ENCODE measurements around the gene NBAS.
"Not testable (repeated sequence)": the region's sequence is repeated elsewhere in the genome, so short reads cannot be mapped to it uniquely, and the experiment has no call there.

The NBAS gene

DNA sequence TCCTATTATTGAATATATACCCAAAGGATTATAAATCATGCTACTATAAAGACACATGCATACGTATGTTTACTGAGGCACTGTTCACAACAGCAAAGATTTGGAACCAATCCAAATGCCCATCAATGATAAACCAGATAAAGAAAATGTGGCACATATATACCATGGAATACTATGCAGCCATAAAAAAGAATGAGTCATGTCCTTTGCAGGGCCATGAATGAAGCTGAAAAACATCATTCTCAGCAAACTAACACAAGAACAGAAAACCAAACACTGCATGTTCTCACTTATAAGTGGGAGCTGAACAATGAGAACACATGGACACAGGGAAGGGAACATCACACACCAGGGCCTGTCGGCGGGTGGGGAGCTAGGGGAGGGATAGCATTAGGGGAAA lies 310.2 kb downstream of the NBAS start:
- not testable (repeated sequence) for DNase-seq

DNA sequence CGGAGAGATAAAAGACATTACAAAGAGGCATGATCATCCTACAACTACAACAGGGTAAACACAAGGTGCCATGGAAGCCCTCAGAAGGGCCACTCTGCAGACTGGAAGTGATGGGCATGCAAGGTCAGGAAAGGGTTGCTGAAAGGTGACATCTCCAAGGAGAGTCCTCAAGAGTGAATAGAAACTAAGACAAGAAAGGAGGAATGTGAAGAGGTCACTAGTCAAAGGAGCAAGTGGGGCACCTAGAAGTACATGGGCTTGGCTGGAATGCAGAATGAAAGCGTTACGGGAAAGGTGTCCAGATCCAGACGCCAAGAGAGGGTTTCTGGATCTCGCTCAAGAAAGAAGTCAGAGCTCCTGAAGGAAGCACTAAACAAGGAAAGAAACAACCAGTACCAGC lies 314.3 kb downstream of the NBAS start:
- DNase-seq: no peak

- no peak for DNase-seq
Observed at GRCh38 chr2:15243762-15244161, 317.4 kb downstream of the NBAS start.

GRCh38 chr2:15242936-15243461 lies 318.1 kb downstream of the NBAS start:
- no peak for DNase-seq

GRCh38 chr2:15241929-15242328 lies 319.2 kb downstream of the NBAS start:
- DNase-seq: no peak

DNA sequence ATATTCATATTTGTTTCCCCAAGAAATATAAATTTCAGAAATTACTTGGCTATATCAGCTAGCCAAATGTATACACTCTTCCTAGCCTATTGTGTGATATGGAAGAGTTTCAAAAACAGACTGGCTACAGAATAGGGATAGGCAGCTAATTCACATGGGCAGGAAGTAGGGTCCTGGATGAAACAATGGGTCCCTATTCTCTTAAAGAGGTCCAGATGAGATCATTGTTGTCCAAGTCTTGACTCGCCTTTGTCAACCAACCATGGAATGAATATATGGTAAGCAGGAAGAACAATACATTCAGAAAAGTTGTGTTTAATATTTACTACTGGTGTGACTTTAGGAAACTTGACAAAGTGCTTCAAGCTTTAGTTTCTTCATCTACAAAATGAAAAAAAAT lies 319.9 kb downstream of the NBAS start:
- DNase-seq: no peak

- DNase-seq: no peak
Observed at GRCh38 chr2:15238028-15238427, 323.1 kb downstream of the NBAS start.

GRCh38 chr2:15230599-15231192 lies 330.4 kb downstream of the NBAS start:
- no peak for DNase-seq

DNA sequence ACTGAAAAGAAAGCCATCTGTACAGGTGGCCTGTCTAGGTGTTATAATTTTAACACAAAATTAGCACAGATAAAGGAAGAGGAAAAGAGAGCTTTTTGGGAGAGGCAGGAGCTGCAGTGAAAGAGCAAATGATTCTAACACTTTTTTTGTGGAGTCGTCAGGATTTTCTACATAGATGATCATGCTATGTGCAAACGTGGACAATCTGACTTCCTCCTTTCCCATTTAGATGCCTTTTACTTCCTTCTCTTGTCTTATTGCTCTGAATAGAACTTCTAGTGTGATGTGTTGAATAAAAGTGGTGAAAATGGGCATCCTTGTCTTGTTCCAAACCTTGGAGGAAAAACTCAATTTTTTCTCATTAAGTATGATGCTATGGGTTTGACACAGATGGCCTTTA lies 334.5 kb downstream of the NBAS start:
- no peak for DNase-seq

DNA sequence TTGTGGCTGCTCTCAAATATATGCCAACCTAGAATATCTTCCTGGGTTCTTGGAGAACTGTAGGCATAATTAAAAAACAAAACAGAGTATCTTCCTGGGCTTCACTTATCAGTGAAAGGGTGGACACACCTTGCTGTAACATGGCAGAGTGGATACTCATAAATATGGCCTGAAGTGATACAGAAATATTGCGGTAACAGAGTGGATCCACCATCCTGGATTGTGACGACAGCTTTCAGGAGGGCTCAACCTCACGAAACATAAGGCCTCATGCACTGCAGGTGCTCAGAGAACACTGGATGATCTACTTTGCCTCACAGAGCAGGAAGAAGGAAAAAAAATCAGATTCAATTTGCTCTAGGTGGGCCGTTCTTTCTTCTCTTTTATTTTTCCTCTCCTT lies 336.0 kb downstream of the NBAS start:
- DNase-seq: no peak

- no peak for DNase-seq
Observed at GRCh38 chr2:15224641-15225040, 336.5 kb downstream of the NBAS start.

GRCh38 chr2:15223887-15224286 lies 337.2 kb downstream of the NBAS start:
- DNase-seq: no peak

DNA sequence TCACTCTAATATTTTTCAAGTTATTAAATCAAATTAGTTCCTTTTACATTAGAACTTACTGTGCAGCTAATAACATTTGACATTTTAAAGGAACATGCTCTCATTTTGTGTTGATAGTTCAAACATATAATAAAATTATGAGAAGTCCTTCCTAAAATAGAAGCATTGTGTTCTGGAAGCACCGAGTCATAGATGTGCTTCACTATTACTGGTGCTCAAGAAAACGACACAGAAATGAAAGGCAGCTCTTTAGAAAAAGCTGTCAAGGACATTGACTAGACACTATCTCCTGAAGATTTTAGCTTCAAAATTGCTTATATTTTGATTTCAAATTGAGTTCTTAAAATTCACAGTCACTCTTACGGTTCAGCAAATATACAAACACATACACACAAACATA lies 338.3 kb downstream of the NBAS start:
- no peak for DNase-seq

GRCh38 chr2:15220603-15221002 lies 340.5 kb downstream of the NBAS start:
- no peak for DNase-seq

DNA sequence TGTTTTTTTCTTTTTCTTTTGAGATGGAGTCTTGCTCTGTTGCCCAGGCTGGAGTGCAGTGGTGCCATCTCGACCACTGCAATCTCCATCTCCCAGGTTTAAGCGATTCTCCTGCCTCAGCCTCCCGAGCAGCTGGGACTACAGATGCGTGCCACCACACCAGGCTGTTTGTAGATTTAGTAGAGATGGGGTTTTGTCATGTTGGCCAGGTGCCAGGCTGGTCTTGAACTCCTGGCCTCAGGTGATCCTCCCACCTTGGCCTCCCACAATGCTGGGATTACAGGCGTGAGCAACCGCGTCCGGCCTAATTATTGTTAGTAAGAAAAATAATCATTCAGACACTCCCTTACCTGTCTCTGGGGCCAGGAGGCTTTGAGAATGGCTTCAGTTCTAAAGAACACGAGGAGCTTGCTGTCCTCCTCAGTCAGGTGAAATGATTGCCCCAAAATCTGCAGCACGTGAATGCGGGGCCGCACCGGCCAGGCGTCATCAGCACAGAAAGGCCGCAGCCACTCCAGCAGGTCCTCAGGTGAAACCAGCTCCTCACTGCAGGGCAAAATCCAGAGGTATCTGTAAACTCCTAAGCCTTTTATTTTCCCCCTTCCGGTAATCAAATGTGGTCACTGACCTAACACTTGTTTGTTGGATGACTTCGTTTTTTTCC lies 342.6 kb downstream of the NBAS start:
- DNase-seq: no peak

- DNase-seq: no peak
Observed at GRCh38 chr2:15212249-15212648, 348.9 kb downstream of the NBAS start.

DNA sequence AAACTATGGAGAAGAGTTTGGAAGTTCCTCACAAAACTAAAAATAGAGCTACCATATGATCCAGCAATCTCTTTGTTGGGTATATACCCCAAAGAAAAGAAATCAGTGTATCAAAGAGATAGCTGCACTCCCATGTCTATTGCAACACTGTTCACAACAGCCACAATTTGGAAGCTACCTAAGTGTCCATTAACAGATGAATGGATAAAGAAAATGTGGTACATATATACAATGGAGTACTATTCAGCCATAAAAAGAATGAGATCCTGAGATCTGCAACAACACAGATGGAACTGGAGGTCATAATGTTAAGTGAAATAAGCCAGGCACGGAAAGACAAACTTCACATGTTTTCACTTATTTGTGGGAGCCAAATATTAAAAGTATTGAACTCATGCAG lies 350.6 kb downstream of the NBAS start:
- not testable (repeated sequence) for DNase-seq

DNA sequence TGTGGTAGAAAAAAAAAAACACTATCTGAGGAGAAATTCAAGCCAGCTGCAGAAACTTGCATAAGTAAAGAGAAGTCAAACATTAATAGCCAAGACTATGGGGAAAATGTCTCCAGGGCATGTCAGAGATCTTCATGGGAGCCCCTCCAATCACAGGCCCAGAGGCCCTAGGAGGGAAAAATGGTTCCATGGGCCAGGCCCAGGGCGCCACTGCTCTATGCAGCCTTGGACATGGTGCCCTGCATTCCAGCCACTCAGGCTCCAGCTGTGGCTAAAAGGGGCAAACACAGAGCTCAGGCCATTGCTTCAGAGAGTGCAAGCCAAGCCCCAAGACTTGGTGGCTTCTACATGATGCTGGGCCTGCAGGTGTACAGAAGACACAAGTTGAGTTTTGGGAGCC lies 354.7 kb downstream of the NBAS start:
- DNase-seq: no peak

DNA sequence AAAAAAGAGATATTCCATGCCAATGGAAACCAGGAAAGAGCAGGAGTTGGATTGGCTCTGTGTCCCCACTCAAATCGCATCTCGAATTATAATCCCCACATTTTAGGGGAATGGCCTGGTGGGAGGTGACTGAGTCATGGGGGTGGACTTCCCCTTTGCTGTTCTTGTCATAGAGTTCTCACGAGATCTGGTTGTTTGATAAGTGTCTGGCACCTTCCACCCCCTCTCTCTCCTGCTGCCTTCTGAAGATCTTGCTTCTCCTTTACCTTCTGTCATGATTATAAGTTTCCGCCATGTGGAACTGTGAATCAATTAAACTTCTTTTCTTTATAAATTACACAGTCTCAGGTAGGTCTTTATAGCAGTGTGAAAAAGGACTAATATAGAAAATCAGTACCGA lies 355.6 kb downstream of the NBAS start:
- DNase-seq: no peak

DNA sequence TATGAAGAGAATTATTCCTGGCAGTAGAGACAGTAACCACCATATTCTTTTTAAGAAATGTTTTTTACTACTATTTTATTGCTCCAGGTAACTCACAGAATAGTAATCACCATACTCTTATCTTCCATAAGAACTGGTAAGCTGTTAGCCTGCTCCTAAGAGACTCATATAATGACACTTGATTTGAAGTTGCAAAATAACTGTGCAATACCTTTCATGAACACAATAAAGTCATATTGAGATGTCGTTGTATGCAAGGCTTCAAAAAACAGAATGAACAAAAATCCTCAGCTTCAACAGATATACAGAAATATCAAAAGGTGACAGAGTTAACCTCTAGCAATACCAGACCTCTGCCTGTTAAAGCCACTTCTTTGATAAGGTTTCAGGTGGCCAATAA lies 360.1 kb downstream of the NBAS start:
- DNase-seq: no peak

GRCh38 chr2:15200581-15200980 lies 360.6 kb downstream of the NBAS start:
- DNase-seq: no peak

GRCh38 chr2:15198051-15198450 lies 363.1 kb downstream of the NBAS start:
- no peak for DNase-seq

DNA sequence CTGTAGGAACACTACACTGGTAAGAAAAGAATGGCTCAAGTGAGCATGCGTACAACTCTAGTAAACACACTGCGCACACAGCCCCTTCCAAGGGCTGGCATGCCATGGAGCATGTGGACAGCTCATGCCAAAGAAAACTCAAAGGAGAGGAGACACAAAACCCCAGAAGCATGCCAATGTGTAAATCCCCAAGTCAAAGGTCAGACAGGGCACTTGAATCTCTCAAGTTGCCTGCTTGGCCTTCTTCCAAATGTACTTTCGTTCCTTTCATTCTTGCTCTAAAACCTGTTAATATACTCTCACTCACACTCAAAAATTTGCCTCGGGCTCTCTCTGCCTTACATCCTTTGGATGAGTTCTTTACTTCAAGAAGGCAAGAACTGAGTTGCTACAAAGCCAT lies 365.3 kb downstream of the NBAS start:
- DNase-seq: no peak

DNA sequence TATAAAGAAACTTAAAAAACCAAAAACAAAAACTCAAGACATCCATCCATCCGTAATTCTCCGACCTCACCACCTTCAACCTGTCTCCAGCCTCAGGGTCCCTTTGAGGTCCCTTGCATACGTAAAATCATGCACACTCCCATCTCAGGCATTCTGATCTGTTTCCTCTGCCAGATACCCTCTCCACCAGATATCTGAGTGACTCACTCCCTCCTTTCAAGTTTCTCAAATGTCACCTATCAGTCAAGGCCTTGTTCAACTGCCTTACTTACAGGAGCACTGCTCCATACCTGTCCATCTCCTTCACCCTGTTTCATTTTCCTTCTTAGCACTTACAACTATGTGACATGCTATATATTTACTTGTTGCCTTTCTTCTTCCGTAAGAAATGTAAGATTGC lies 369.3 kb downstream of the NBAS start:
- DNase-seq: no peak

GRCh38 chr2:15189216-15189615 lies 371.9 kb downstream of the NBAS start:
- no peak for DNase-seq
